HG03159 (cell line): ENCODE measurements around the gene PIGQ.

ENCODE experiments used
- ATAC-seq: cut with Tn5 transposase; IDR thresholded peaks from one replicate; pipeline ENCODE4 v1.9.1; 2021; ENCODE audit warnings: mild to moderate bottlenecking, moderate library complexity; ENCODE audit not compliant: unreplicated experiment

PIGQ gene

DNA sequence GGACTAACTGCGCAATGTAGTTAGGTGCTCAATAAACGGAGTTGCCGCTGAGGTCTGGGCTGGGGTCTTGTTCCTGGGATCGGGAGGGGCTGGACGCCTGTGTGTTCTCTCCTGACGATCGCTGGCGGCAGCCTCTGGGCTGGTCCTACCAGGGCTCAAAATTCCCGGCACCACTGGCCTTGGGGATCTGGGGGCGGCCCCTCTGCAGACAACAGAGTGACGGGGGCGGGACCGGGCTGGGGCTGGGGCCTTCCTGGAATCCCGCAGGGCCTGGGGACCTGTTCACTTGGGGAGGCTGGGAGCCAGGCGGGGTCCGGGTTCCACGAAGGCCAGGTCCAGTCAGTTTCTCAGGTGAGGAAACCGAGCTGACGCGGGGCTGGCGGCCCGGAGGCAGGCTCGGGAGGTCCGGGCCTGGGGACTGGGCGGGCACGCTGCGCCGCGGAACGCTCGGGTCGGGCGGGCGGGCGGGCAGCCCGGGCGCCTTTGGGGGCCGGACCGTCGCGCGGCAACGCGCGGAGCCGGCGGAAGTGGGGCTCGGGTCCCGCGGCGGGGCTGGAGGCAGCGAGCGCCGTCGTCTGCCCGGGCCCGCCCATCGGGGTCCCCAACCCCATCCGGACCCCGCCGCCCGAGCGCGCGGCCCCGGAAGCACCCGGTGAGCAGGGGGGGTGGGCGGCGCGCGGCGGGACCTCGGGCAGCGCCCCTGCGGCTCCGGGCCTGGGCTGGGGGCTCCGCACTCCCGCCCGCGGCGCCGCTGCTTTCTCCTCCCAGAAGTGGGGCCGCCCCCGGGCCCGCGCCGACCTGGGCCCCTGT lies at the start of gene PIGQ:
Gene PIGQ (plus strand): TSS at position 524 of the 810 bp plus-strand sequence. CDS start 4,107 bp downstream, outside the sequence.
- peak; percentile 46 for ATAC-seq

DNA sequence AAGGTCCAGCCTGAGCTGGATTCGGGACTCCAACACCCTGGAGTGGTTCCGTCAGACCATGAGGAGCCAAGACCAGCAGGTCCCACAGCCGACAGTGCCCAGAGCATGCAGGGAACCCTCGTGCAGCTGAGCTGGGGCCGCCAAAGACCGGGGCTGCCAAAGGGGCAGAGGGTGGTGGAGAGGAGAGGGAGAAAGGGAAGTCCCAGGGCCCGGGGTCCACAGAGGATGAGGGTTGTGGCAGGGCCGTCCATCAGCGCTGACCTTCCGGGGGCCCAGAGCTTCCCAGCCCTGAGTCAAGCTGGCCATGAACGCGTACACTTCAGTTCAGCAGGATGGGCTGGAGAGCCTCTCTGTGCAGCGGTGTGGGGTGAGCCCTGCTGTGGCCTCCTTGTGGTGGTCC lies 48.9 kb upstream of the PIGQ start:
- no peak for ATAC-seq

DNA sequence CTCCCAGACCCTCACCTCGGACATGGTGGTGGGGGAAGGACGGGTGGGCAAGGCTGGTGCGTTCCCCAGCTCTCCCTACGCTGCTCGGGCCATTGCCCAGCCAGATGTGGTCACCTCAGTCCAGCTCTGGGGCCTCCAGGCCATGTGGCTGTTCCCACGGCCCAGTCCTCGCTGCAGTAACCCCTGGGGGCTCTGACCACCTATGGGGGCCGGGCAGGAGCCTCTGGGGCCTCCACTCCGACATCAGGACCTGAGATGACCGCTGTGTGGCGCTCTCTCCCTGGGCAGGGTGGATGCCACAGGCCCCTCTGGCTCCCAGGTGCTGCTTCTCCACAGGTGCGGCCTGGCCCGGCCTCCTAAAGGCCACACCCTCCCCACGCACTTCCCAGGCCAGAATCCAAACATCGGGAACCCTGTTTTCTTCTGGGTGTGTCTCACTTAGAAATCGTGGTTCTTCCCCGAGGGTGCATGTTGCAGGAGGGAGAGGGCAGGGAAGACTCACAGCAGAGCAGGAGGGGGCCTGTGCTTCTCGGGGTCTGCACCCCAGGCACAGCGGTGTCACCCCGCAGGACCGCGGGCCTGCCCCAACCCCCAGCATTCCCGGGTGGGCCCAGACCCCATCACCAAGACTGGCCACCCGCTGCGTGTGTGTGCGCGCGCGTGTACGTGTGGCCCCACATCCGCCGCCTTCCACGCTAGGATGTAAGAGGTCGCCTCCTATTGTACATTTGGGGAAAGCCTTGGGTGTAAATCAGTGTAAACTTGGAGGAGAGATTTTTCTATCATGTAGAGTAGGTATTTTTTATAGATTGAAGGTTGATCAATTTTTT lies 48.2 kb upstream of the PIGQ start:
- ATAC-seq, result no peak

DNA sequence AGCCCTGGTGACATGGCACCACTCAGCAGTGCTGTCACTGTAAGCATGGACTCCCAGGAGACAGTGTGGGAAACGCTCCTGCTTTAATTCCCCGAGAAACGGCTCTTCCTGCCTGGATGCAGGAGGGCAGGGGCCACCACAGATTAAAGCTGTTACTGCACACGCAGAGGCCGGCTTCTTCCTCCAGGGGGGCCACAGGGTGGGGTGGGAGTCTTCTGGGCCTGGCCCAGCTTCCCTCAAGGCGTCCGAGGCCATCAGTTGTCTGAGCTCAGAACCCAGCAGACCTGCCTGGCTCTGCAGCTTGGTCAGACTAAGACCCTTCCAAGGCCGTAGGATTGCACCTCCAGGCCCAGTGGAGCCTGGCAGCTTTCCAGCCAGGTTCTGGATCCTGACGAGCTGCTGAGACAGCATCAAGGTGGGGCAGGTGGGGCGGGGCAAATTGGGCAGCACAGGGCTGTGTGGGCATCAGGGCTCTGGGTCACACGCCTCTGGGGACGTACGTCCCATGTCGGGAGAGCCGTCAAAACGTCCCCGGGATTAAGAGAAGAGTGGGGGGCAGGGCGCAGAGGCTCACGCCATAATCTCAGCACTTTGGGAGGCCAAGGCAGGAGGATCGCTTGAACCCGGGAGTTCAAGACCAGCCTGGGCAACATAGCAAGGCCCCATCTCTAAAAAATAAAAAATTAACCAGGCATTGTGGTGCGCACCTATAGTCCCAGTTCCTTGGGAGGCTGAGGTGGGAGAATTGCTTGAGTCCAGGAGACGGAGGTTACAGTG lies 47.3 kb upstream of the PIGQ start:
- ATAC-seq, result no peak

DNA sequence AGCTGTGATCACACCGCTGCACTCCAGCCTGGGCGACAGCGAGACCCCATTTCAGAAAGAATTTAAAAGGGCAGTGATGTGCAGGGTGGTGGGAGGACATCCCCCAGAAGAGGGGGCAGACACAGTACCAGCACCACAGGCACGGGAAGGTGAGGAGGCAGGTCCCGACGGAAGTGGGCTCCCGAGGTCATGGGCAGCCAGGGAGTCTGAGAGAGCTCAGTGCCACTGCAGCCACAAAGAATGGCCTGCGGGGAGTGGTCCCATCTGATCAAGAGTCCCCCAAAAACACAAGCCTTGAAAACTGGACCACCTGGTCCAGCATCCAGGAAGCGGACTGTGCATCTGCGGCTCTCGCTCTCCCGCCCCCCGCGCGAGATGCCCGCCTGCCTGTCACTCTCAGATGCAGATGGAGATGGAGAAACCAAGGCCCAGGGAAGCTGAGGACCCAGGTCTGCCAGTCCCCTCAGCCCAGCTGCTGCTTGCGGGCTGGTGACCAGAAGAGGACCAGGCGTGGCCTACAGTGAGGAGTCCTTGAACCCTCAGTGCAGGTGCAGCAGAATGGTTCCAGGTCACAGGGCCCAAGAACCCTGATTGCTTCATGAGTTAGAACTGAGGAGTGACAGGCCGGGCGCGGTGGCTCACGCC lies 46.5 kb upstream of the PIGQ start:
- no peak for ATAC-seq

DNA sequence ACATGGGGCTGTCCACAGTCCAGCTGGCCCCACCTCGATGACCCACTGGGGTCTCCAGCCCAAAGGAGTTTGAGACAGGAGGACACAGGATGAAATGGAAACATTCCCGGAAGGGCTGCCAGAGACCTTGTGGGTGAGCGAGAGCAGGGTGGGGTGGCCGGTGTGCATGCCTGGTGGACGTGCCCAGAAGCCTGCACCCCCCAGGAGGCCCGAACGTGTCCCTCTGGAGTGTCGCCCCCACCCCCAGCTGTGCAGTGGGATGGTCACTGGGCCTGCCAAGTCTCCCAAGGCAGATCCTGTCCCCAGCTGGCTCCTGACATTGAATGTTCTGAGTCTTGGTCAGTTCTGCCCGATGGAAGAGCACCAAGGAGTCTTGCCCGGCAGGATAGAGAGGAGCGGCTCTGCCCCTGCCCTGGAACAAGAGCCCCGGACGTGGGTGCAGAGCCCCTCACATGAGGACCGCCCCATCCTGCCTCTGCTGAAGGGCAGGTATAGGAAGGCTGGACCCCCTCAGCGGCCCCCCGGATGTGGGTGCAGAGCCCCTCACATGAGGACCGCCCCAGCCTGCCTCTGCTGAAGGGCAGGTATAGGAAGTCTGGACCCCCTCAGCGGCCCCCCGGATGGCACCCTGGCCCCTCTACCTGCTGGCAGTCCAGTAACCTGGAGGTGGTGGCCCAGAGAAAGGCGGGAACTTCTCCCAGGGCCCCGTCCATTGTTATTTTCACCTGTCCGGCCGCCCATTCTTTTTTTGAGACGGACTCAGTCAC lies 45.3 kb upstream of the PIGQ start:
- no peak for ATAC-seq

DNA sequence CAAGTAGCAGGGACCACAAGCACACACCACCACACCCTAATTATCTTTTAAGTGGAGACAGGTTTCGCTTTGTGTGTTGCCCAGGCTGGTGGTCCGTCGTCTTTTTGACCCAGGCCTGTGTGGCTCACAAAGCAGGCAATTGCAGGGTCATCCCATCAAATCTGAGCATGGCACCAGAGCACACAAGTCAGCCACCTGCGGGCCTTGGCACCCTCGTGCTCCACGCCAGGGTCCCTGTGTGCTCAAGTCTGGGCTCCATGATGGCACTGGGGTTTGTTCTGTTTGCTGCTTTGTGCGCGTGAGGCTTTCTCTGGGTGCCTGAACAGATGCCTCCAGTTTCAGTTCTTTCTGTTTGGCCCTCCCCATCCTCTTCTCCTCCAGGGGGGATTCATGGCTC lies 44.6 kb upstream of the PIGQ start:
- ATAC-seq, result no peak

GRCh38 chr16:525520-526180 lies 44.1 kb upstream of the PIGQ start:
- ATAC-seq, result no peak

DNA sequence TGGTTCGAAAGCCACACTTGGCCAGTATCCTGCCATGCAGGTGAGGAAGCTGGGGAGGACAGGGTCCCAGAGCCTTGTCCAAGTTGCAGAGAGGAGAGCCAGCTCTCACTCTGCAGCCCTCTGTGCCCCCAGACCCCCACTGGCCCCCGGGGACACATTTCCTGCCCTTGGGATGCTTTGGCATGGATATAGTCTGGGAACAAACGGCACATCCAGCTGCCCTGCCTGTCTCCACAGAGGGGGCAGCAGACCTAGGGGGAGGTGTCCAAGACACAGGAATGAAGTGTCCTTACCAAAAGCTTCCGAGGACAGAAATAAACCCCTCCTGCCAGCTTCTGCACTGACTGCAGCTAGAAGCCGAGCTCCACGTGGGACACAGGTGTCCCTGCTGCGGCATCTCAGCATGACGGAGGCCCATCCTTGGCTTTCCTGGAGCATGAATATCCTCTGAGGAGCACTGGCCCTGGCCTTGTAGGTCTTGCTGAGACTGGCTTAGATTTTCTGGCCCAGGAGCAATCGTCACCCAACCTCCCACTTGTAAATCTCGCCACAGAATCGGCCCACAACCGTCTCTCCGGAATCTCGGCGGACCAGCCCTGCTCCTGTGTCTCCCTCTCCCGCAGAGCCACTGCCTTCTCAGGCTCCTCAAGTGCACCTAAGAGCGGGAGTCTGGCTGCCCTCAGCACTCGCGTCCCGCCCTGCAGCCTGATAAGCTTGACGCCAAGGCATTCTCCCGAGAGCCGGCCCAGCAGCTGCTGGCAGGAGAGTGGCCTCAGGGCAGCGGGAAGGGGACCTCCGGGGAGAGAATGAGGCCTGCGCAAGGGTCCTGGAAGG lies 43.4 kb upstream of the PIGQ start:
- ATAC-seq, result no peak

- peak; percentile 61 for ATAC-seq
These were observed 42.5 kb upstream of the PIGQ start, which contains the start of gene CAPN15 for GRCh38 chr16:527015-527903. TSS of gene CAPN15 (plus strand) at chr16:527712. CDS start at chr16:546839, 19,127 bp downstream.

DNA sequence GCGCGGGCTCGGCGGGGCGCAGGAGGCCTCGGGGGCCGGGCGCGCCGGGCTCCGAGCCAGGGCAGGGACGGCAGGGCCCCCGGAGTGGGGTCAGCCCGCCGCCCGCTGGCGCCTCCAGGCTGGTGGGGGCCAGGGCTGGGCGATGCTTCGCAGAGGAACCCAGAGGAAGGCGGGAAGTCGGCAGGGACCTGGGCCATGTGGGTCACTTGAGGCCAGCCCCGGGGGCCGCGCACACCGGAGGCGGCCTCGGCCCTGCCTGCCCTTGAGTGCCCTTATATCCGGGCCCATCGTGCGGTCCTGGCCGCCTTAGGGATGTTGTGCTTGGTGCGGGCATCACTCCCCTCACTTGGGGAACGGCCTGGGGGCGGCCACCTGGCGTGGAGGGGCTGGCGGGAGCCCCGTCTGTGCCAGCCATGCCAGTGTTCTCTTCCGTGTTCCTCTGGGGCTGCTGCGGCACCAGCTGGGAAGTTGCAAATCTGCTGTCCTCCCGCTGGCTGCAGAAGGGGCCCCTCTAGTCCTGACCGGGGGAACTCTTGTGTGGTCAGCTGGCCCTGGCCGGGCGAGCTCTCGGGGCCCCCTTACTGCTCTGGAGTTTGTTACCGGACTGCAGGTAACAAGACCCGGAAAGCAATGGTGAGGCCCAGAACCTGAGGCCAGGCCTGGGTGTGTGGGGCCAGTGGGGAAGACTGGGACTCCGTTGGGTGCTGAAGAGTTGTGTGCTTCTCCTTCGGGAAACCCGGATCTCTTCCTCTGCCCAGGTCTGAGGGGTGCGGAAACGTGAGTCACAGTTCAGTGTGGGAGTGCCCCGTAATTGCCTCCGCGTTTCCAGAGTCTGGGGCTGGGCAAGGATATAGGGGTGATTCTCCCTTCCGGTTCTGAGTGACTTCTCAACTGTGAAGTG lies 41.4 kb upstream of the PIGQ start:
- ATAC-seq, result no peak

DNA sequence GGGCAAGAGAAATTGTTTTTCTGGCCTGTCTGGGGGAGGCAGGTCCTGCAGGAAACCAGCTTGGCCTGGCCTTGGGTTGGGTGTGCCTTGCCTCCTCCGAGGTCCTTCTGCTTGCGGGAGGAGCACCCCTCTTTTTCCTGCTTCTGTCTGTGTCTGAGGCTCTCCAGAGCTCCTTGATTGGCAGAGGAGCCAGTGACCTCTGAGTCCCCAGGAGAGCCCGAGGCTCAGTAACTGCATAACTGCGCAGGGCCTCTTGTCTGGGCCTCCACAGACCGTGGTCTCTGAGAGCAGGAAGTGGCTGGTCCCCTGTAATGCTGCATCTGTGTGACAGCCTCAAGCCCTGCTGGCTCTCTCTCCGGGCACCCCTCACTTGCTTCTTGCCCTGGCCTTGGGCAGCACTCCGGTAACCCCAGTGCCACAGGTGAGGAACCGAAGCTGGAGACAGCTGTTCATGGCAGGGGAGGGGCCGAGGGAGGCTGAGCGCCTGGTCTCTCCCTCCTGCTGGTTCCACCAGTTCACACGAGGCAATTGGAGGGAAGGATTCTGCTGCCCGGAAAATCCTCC lies 40.7 kb upstream of the PIGQ start:
- no peak for ATAC-seq

GRCh38 chr16:530111-530817 lies 39.5 kb upstream of the PIGQ start:
- ATAC-seq, result no peak

- ATAC-seq, result no peak
These were observed 38.2 kb upstream of the PIGQ start for GRCh38 chr16:531494-532125.
